Peyer's patch (tissue), 4 donors: Measurements from ENCODE around the gene FAHD2B.
"Not testable (repeated sequence)": the region's sequence is repeated elsewhere in the genome, so short reads cannot be mapped to it uniquely, and the experiment has no call there.

Experiments used
- CTCF ChIP-seq, 6 experiments: fragments of 450-650 bp in 4 of 6; fragments of 200-600 bp in 2 of 6; sonication (generic) in 1 of 6; IDR thresholded peaks; one replicate each; pipeline ENCODE4 v1.5.1; 2017 to 2019; ENCODE audit warnings: antibody characterized with exemption in 6 of 6, mild to moderate bottlenecking in 3 of 6, moderate library complexity in 1 of 6
- POLR2A ChIP-seq, 2 donors: fragments of 450-650 bp; IDR thresholded peaks; one replicate each; pipeline ENCODE4 v1.5.1; 2017; ENCODE audit warnings: antibody characterized with exemption in 2 of 2, mild to moderate bottlenecking in 2 of 2, moderate library complexity in 2 of 2

DNA sequence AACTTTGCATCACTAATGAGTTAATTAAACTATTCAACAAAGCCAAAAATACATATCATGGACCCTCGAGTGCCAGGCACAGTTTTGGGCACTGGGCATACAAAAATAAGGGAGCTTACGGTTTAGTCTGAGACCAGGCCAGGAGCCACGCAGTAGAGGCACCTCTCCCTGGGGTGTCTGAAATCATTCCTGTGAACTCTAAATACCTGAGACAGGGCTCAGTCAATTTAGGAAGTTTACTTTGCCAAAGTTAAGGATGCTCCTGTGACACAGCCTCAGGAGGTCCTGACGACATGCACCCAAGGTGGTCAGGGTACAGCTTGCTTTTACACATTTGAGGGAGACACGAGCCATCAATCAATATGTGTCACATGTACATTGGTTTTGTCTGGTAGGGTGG, 28.7 kb downstream of the FAHD2B start:
- TF ChIP-seq POLR2A, CTCF (IDR thresholded peaks at IDR 0.05): not testable (repeated sequence)
